HEK293T (cell line): ENCODE results near the gene TECRL.

Experiments used
- CTCF ChIA-PET: fragments of 350-600 bp; formaldehyde crosslinking; extraction: SDS; loops from one replicate; lab custom pipeline; 2021; ENCODE audit warnings: antibody characterized with exemption, inconsistent platforms; lab: Yijun Ruan, JAX
- POLR2A ChIA-PET: fragments of 350-600 bp; formaldehyde crosslinking; extraction: SDS; loops from one replicate; lab custom pipeline; 2020; ENCODE audit warnings: antibody characterized with exemption, inconsistent platforms; lab: Yijun Ruan, JAX
- DNase-seq: peaks from one replicate; pipeline ENCODE4 v3.0.0; 2012; ENCODE audit warnings: mixed read lengths; ENCODE audit errors: extremely low spot score
- ARNT ChIP-seq: fragments of 450-650 bp; IDR thresholded peaks from 2 replicates; pipeline ENCODE4 v1.6.1; 2017; ENCODE audit warnings: mild to moderate bottlenecking
- BHLHE40 ChIP-seq: fragments of 450-650 bp; IDR thresholded peaks from 2 replicates; pipeline ENCODE4 v1.6.1; 2016; ENCODE audit warnings: mild to moderate bottlenecking, moderate library complexity, borderline replicate concordance
- CTBP1 ChIP-seq: fragments of 450-650 bp; IDR thresholded peaks from 2 replicates; pipeline ENCODE4 v1.6.1; 2016; ENCODE audit warnings: borderline replicate concordance
- ELF4 ChIP-seq: fragments of 450-650 bp; IDR thresholded peaks from 2 replicates; pipeline ENCODE4 v1.6.1; 2017; ENCODE audit warnings: antibody characterized with exemption
- FOXA1 ChIP-seq: fragments of 450-650 bp; IDR thresholded peaks from 2 replicates; pipeline ENCODE4 v1.6.1; 2016; ENCODE audit warnings: mild to moderate bottlenecking
- FOXK2 ChIP-seq: fragments of 450-650 bp; IDR thresholded peaks from 2 replicates; pipeline ENCODE4 v1.6.1; 2016; ENCODE audit warnings: mild to moderate bottlenecking
- FOXM1 ChIP-seq: fragments of 450-650 bp; IDR thresholded peaks from 2 replicates; pipeline ENCODE4 v1.6.1; 2017; ENCODE audit warnings: mild to moderate bottlenecking, borderline replicate concordance
- HDGF ChIP-seq: fragments of 450-650 bp; IDR thresholded peaks from 2 replicates; pipeline ENCODE4 v1.6.1; 2017; ENCODE audit warnings: antibody characterized with exemption, borderline replicate concordance
- L3MBTL2 ChIP-seq: fragments of 450-650 bp; conservative IDR thresholded peaks from 2 replicates; pipeline ENCODE4 v1.6.1; 2016; ENCODE audit warnings: mild to moderate bottlenecking
- LEF1 ChIP-seq: fragments of 450-650 bp; IDR thresholded peaks from 2 replicates; pipeline ENCODE4 v1.6.1; 2017; ENCODE audit warnings: mild to moderate bottlenecking, borderline replicate concordance
- NFRKB ChIP-seq: fragments of 450-650 bp; IDR thresholded peaks from 2 replicates; pipeline ENCODE4 v1.6.1; 2016; ENCODE audit warnings: mild to moderate bottlenecking, moderate library complexity
- PKNOX1 ChIP-seq: fragments of 450-650 bp; IDR thresholded peaks from 2 replicates; pipeline ENCODE4 v1.6.1; 2016
- SP1 ChIP-seq: fragments of 450-650 bp; IDR thresholded peaks from 2 replicates; pipeline ENCODE4 v1.6.1; 2017
- SUZ12 ChIP-seq: fragments of 450-650 bp; IDR thresholded peaks from 2 replicates; pipeline ENCODE4 v1.6.1; 2016; ENCODE audit warnings: mild to moderate bottlenecking
- TARDBP ChIP-seq: fragments of 450-650 bp; IDR thresholded peaks from 2 replicates; pipeline ENCODE4 v1.6.1; 2016
- ZNF384 ChIP-seq: fragments of 450-650 bp; IDR thresholded peaks from 2 replicates; pipeline ENCODE4 v1.6.1; 2016

TECRL gene

GRCh38 chr4:64266669-64267068 lies 142.6 kb downstream of the TECRL start:
- TF ChIP-seq ELF4, result no peak
- TF ChIP-seq L3MBTL2, result no peak
- TF ChIP-seq ZNF384, result no peak
- no peak for TF ChIP-seq SUZ12
- no peak for TF ChIP-seq TARDBP
- no peak for TF ChIP-seq ARNT
- TF ChIP-seq NFRKB, result no peak
- no peak for TF ChIP-seq FOXK2
- no peak for TF ChIP-seq LEF1
- no peak for TF ChIP-seq CTBP1
- ChIA-PET POLR2A (no interaction called here), CTCF (no interaction called here)
- no peak for DNase-seq

- ChIA-PET POLR2A (no interaction called here), CTCF (no interaction called here)
- no peak for DNase-seq
- TF ChIP-seq SP1, result no peak
- no peak for TF ChIP-seq HDGF
- TF ChIP-seq ZNF384, result no peak
- no peak for TF ChIP-seq BHLHE40
- TF ChIP-seq FOXK2, result no peak
- TF ChIP-seq ARNT, result no peak
- TF ChIP-seq FOXM1, result no peak
- TF ChIP-seq PKNOX1, result no peak
Measured at GRCh38 chr4:64266263-64266662, 143.0 kb downstream of the TECRL start.

- no peak for TF ChIP-seq ELF4
- no peak for DNase-seq
- ChIA-PET CTCF (no interaction called here), POLR2A (no interaction called here)
Measured at GRCh38 chr4:64251781-64252180, 157.5 kb downstream of the TECRL start.

GRCh38 chr4:64250488-64250887 lies 158.8 kb downstream of the TECRL start:
- ChIA-PET CTCF (no interaction called here), POLR2A (no interaction called here)
- no peak for DNase-seq
- 0 out of 2 replicates have a peak, but pooled peaks have one; percentile 6 for TF ChIP-seq PKNOX1
- no peak for TF ChIP-seq TARDBP
- no peak for TF ChIP-seq HDGF

GRCh38 chr4:64250061-64250460 lies 159.2 kb downstream of the TECRL start:
- DNase-seq, result no peak
- TF ChIP-seq CTBP1 (no peak), SUZ12 (no peak), ELF4 (no peak), BHLHE40 (no peak)
- ChIA-PET POLR2A (no interaction called here), CTCF (no interaction called here)

GRCh38 chr4:64248186-64248585 lies 161.1 kb downstream of the TECRL start:
- ChIA-PET POLR2A (no interaction called here), CTCF (no interaction called here)
- TF ChIP-seq TARDBP, result no peak
- TF ChIP-seq HDGF, result no peak
- TF ChIP-seq PKNOX1, result no peak
- TF ChIP-seq BHLHE40, result no peak
- no peak for TF ChIP-seq SUZ12
- no peak for TF ChIP-seq SP1
- no peak for TF ChIP-seq FOXM1
- TF ChIP-seq FOXK2, result no peak
- TF ChIP-seq L3MBTL2, result no peak
- no peak for TF ChIP-seq FOXA1
- TF ChIP-seq ARNT, result no peak
- DNase-seq, result no peak

- TF ChIP-seq ARNT (no peak), ELF4 (no peak), ZNF384 (no peak), FOXM1 (no peak), SP1 (no peak), TARDBP (no peak), SUZ12 (no peak), L3MBTL2 (no peak), LEF1 (no peak), BHLHE40 (no peak), PKNOX1 (no peak), HDGF (no peak), FOXK2 (no peak), CTBP1 (no peak), FOXA1 (no peak), NFRKB (no peak)
- ChIA-PET POLR2A (no interaction called here), CTCF (no interaction called here)
- no peak for DNase-seq
Measured at GRCh38 chr4:64230709-64231310, 178.4 kb downstream of the TECRL start.
